Measurements from ENCODE around the gene ACMSD. TPM values are rescaled to one million over a fixed set of nuclear protein-coding genes. Genes with fewer than 3 reads are reported as not detected.

ACMSD gene
- total and polyA plus RNA-seq, 2 experiments from 2014 or later = 0.11 TPM; not detected in 1

DNA sequence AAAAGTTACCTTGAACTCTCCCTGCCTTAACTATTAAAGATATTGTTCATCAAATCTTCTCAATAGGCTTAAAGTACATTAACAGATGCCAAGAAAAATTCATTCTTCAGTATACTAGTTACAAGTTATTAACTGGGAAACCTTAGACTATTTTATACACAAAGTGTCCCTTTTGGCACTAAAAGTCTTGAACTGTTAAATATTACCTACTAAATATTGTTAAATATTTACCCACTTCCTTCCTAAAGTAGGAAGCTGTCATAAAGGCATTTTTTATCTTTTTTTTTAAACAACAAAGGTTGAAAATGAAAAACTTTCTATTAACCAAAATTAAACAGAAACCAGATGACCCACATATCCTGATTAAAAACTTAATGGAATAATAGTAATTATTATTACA is 60.8 kb downstream of the ACMSD start:
- no peaks in the 10 kb centered on the region for H3K27me3 ChIP-seq (ENCODE audit: insufficient read depth)
- no peak overlapping the region for H3K27ac ChIP-seq (ENCODE audit: low read depth)
- H3K9me2 ChIP-seq (ENCODE audit: insufficient read depth) = no peaks in the 10 kb centered on the region
- H3K4me3 ChIP-seq = no peak overlapping the region
- no peak overlapping the region for H2AFZ ChIP-seq
- H3K79me2 ChIP-seq (replicated peaks; ENCODE audit: insufficient read depth) = no peaks in the 10 kb centered on the region
- no peak overlapping the region for H3K4me2 ChIP-seq
- Mint-ChIP-seq H3K4me3 (no peak overlapping the region), H3K4me1 (peaks cover 4% of the 10 kb centered on the region; the same call in 2 of the 3 replicates), H3K27ac (no peak overlapping the region), H3K27me3 (ENCODE audit: insufficient read depth, low read depth, poor library complexity) (no peaks in the 10 kb centered on the region), H3K9me3 (no peaks in the 10 kb centered on the region), H3K36me3 (ENCODE audit: low read depth) (no peaks in the 10 kb centered on the region)
- H3K36me3 ChIP-seq (ENCODE audit: insufficient read depth) = no peaks in the 10 kb centered on the region
- no peaks in the 10 kb centered on the region for H3K4me1 ChIP-seq (ENCODE audit: insufficient read depth)
- H4K20me1 ChIP-seq (replicated peaks; ENCODE audit: insufficient read depth) = no peaks in the 10 kb centered on the region
- DNase-seq (ENCODE audit: low spot score) (no peak), ATAC-seq (no peak)
- TF ChIP-seq STAT1 (IDR thresholded peaks at IDR 0.05; ENCODE audit: unreplicated experiment) = no peak
- TF ChIP-seq, protein P1, sequence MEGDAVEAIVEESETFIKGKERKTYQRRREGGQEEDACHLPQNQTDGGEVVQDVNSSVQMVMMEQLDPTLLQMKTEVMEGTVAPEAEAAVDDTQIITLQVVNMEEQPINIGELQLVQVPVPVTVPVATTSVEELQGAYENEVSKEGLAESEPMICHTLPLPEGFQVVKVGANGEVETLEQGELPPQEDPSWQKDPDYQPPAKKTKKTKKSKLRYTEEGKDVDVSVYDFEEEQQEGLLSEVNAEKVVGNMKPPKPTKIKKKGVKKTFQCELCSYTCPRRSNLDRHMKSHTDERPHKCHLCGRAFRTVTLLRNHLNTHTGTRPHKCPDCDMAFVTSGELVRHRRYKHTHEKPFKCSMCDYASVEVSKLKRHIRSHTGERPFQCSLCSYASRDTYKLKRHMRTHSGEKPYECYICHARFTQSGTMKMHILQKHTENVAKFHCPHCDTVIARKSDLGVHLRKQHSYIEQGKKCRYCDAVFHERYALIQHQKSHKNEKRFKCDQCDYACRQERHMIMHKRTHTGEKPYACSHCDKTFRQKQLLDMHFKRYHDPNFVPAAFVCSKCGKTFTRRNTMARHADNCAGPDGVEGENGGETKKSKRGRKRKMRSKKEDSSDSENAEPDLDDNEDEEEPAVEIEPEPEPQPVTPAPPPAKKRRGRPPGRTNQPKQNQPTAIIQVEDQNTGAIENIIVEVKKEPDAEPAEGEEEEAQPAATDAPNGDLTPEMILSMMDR (conservative IDR thresholded peaks at IDR 0.05; ENCODE audit: low read depth in 2 of 2) = no peak
- TF ChIP-seq, protein P2, sequence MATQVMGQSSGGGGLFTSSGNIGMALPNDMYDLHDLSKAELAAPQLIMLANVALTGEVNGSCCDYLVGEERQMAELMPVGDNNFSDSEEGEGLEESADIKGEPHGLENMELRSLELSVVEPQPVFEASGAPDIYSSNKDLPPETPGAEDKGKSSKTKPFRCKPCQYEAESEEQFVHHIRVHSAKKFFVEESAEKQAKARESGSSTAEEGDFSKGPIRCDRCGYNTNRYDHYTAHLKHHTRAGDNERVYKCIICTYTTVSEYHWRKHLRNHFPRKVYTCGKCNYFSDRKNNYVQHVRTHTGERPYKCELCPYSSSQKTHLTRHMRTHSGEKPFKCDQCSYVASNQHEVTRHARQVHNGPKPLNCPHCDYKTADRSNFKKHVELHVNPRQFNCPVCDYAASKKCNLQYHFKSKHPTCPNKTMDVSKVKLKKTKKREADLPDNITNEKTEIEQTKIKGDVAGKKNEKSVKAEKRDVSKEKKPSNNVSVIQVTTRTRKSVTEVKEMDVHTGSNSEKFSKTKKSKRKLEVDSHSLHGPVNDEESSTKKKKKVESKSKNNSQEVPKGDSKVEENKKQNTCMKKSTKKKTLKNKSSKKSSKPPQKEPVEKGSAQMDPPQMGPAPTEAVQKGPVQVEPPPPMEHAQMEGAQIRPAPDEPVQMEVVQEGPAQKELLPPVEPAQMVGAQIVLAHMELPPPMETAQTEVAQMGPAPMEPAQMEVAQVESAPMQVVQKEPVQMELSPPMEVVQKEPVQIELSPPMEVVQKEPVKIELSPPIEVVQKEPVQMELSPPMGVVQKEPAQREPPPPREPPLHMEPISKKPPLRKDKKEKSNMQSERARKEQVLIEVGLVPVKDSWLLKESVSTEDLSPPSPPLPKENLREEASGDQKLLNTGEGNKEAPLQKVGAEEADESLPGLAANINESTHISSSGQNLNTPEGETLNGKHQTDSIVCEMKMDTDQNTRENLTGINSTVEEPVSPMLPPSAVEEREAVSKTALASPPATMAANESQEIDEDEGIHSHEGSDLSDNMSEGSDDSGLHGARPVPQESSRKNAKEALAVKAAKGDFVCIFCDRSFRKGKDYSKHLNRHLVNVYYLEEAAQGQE (IDR thresholded peaks at IDR 0.05; ENCODE audit: unreplicated experiment) = no peak
- TF ChIP-seq EZH2 (IDR thresholded peaks at IDR 0.05; ENCODE audit: low read depth, unreplicated experiment) = no peak
- TF ChIP-seq, protein P3, sequence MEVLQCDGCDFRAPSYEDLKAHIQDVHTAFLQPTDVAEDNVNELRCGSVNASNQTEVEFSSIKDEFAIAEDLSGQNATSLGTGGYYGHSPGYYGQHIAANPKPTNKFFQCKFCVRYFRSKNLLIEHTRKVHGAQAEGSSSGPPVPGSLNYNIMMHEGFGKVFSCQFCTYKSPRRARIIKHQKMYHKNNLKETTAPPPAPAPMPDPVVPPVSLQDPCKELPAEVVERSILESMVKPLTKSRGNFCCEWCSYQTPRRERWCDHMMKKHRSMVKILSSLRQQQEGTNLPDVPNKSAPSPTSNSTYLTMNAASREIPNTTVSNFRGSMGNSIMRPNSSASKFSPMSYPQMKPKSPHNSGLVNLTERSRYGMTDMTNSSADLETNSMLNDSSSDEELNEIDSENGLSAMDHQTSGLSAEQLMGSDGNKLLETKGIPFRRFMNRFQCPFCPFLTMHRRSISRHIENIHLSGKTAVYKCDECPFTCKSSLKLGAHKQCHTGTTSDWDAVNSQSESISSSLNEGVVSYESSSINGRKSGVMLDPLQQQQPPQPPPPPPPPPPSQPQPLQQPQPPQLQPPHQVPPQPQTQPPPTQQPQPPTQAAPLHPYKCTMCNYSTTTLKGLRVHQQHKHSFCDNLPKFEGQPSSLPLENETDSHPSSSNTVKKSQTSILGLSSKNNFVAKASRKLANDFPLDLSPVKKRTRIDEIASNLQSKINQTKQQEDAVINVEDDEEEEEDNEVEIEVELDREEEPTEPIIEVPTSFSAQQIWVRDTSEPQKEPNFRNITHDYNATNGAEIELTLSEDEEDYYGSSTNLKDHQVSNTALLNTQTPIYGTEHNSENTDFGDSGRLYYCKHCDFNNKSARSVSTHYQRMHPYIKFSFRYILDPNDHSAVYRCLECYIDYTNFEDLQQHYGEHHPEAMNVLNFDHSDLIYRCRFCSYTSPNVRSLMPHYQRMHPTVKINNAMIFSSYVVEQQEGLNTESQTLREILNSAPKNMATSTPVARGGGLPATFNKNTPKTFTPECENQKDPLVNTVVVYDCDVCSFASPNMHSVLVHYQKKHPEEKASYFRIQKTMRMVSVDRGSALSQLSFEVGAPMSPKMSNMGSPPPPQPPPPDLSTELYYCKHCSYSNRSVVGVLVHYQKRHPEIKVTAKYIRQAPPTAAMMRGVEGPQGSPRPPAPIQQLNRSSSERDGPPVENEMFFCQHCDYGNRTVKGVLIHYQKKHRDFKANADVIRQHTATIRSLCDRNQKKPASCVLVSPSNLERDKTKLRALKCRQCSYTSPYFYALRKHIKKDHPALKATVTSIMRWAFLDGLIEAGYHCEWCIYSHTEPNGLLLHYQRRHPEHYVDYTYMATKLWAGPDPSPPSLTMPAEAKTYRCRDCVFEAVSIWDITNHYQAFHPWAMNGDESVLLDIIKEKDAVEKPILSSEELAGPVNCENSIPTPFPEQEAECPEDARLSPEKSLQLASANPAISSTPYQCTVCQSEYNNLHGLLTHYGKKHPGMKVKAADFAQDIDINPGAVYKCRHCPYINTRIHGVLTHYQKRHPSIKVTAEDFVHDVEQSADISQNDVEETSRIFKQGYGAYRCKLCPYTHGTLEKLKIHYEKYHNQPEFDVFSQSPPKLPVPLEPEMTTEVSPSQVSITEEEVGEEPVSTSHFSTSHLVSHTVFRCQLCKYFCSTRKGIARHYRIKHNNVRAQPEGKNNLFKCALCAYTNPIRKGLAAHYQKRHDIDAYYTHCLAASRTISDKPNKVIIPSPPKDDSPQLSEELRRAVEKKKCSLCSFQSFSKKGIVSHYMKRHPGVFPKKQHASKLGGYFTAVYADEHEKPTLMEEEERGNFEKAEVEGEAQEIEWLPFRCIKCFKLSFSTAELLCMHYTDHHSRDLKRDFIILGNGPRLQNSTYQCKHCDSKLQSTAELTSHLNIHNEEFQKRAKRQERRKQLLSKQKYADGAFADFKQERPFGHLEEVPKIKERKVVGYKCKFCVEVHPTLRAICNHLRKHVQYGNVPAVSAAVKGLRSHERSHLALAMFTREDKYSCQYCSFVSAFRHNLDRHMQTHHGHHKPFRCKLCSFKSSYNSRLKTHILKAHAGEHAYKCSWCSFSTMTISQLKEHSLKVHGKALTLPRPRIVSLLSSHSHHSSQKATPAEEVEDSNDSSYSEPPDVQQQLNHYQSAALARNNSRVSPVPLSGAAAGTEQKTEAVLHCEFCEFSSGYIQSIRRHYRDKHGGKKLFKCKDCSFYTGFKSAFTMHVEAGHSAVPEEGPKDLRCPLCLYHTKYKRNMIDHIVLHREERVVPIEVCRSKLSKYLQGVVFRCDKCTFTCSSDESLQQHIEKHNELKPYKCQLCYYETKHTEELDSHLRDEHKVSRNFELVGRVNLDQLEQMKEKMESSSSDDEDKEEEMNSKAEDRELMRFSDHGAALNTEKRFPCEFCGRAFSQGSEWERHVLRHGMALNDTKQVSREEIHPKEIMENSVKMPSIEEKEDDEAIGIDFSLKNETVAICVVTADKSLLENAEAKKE (CRISPR knock-in tag; IDR thresholded peaks at IDR 0.05) = no peak
- no peak for TF ChIP-seq POLR2AphosphoS5 (IDR thresholded peaks at IDR 0.05; ENCODE audit: low read depth)
- no peak for TF ChIP-seq NANOG (IDR thresholded peaks at IDR 0.05; ENCODE audit: borderline replicate concordance)
- no peak for TF ChIP-seq ZNF331 (CRISPR knock-in tag; IDR thresholded peaks at IDR 0.05; ENCODE audit: low read depth)
- TF ChIP-seq, protein P4, sequence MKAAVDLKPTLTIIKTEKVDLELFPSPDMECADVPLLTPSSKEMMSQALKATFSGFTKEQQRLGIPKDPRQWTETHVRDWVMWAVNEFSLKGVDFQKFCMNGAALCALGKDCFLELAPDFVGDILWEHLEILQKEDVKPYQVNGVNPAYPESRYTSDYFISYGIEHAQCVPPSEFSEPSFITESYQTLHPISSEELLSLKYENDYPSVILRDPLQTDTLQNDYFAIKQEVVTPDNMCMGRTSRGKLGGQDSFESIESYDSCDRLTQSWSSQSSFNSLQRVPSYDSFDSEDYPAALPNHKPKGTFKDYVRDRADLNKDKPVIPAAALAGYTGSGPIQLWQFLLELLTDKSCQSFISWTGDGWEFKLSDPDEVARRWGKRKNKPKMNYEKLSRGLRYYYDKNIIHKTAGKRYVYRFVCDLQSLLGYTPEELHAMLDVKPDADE (IDR thresholded peaks at IDR 0.05) = no peak
- no peak for TF ChIP-seq EZH2phosphoT487 (IDR thresholded peaks at IDR 0.05; ENCODE audit: unreplicated experiment)
- no peak for TF ChIP-seq ZNF114 (CRISPR knock-in tag; IDR thresholded peaks at IDR 0.05)
- no peak for TF ChIP-seq CREB1 (CRISPR knock-in tag; IDR thresholded peaks at IDR 0.05; ENCODE audit: low read depth)
- no peak for TF ChIP-seq JUNB (IDR thresholded peaks at IDR 0.05; ENCODE audit: unreplicated experiment)
- no peaks in the 10 kb centered on the region for H3F3A ChIP-seq (replicated peaks; ENCODE audit: low read depth)

Measured in GM23338 (cell line).